PFSK-1 (cell line): ENCODE results near the gene MYO10.

Source experiments
- FOXP2 ChIP-seq: optimal IDR thresholded peaks from 2 replicates; pipeline ENCODE3; 2011; ENCODE audit warnings: borderline replicate concordance, control low read depth, inconsistent platforms; ENCODE audit not compliant: insufficient read depth; ENCODE audit errors: extremely low read length, extremely low read depth
- POLR2AphosphoS5 ChIP-seq: IDR thresholded peaks from 2 replicates; pipeline ENCODE4 v1.6.1; 2012; ENCODE audit warnings: low read depth, mild to moderate bottlenecking, control low read depth, low read length, moderate library complexity
- REST ChIP-seq, 2 experiments: IDR thresholded peaks; 2 replicates each; pipeline versions ENCODE4 v1.6.1 to v1.8.0; 2011 to 2012; ENCODE audit warnings: low read depth in 2 of 2, low read length in 2 of 2, control low read depth in 1 of 2, inconsistent platforms in 1 of 2, mild to moderate bottlenecking in 1 of 2, moderate library complexity in 1 of 2; ENCODE audit not compliant: insufficient read depth in 1 of 2
- SIN3A ChIP-seq: IDR thresholded peaks from 2 replicates; pipeline ENCODE4 v1.6.1; 2012; ENCODE audit warnings: mild to moderate bottlenecking, low read length, moderate library complexity, borderline replicate concordance; ENCODE audit not compliant: insufficient read depth
- TAF1 ChIP-seq: IDR thresholded peaks from 2 replicates; pipeline ENCODE4 v1.6.1; 2012; ENCODE audit warnings: low read length, control low read depth, borderline replicate concordance; ENCODE audit not compliant: insufficient read depth

- no peak for TF ChIP-seq REST (IDR thresholded peaks at IDR 0.05; ENCODE audit: insufficient read depth in 1 of 2, low read depth in 2 of 2, low read length in 2 of 2)
- TF ChIP-seq SIN3A = no peak
- TF ChIP-seq TAF1 = no peak
- no peak for TF ChIP-seq POLR2AphosphoS5
- no peak for TF ChIP-seq FOXP2
These were observed 52.9 kb downstream of the MYO10 start for GRCh38 chr5:16883176-16883575.
